ENCODE results near the gene SSH3.

- TF ChIP-seq POLR2A (IDR thresholded peaks at IDR 0.05; ENCODE audit: low read length) (no peak), GATA1 (IDR thresholded peaks at IDR 0.05; ENCODE audit: low read depth, low read length) (no peak)
Observed at GRCh38 chr11:67300256-67300755, 3.0 kb upstream of the SSH3 start.
